HG03342 (cell line): Measurements from ENCODE around the gene INF2.
"Not testable (repeated sequence)": the region's sequence is repeated elsewhere in the genome, so short reads cannot be mapped to it uniquely, and the experiment has no call there.

Experiments used
- ATAC-seq: cut with Tn5 transposase; IDR thresholded peaks from one replicate; pipeline ENCODE4 v1.9.1; 2021; ENCODE audit warnings: mild to moderate bottlenecking, moderate library complexity; ENCODE audit not compliant: unreplicated experiment

The INF2 gene

DNA sequence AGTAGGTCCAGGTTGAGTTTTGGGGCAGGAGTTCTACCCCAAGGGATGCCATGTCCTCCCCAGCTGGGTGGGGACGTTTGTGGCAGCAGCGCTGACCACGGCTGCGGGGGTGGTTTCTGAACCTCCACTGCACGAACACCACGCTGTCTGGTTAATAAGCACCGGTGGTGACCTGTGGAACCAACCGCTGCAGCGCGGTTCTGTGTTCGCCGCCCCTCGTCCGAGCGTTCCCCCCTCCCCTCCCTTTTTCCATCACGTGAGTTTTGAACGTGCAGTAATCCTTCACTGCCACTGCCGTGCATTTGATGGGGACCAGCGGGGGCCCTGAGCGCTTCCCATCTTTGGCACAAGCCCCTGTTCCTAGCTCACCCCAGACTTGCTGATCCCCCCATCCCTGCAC, 28.2 kb downstream of the INF2 start:
- ATAC-seq: no peak

DNA sequence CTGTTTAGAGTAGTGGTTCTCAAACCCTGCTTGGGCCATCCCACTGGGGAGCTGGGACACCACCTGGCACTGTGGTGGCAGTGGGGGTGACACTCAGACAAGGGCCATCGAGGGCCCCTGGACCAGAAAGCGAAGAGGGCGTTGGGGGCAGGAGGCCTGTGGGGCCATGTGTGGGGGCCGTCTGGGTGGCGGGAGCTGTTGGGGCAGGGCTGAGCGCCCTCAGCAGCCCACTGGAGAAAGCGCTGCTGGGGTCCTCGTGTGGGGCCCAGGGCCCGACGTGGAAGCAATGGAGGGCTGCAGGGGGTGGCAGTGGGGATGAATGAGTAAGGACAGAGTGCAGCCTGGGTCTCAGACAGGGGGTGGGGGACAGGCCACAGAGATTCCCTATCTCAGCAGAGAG, 28.7 kb downstream of the INF2 start:
- no peak for ATAC-seq

DNA sequence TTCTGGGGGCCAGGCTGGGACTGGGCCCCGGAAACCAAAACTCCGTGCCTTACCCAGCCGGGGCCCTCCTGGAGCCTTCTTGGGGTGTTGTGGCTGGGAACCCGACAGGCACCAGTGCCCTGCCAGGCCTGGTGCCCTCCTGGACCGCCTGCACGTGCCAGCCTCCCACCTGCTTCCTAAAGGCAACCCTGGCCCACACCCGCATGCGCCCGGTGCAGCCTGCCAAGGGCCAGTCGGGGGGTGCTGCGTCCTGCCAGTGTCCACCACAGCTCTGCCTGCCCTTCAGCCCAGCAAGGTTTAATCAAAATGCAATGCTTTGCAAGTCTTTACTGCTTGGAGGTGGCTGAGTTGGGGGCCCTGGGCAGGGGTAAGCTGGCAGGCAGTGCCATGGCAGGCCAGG, 29.5 kb downstream of the INF2 start:
- ATAC-seq: no peak

DNA sequence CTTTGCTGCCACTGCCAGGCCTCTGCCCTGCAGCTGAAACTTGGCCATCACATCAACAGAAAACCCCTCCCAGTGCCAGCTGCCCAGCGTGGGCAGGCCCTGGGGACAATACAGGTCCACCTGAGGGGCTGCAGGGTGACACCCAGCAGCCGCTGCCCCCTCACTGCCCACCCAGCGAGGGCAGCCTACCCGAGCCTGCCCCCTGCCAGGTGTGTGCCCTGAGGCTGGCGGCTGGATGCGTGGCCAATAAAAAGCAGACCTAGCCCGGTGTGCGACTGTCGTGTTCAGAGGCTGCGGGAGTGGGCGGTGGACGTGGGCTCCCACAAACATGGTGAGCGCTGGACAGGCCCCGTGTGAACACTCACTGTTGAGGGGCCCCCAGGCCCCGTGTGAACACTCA, 29.9 kb downstream of the INF2 start:
- ATAC-seq: no peak

DNA sequence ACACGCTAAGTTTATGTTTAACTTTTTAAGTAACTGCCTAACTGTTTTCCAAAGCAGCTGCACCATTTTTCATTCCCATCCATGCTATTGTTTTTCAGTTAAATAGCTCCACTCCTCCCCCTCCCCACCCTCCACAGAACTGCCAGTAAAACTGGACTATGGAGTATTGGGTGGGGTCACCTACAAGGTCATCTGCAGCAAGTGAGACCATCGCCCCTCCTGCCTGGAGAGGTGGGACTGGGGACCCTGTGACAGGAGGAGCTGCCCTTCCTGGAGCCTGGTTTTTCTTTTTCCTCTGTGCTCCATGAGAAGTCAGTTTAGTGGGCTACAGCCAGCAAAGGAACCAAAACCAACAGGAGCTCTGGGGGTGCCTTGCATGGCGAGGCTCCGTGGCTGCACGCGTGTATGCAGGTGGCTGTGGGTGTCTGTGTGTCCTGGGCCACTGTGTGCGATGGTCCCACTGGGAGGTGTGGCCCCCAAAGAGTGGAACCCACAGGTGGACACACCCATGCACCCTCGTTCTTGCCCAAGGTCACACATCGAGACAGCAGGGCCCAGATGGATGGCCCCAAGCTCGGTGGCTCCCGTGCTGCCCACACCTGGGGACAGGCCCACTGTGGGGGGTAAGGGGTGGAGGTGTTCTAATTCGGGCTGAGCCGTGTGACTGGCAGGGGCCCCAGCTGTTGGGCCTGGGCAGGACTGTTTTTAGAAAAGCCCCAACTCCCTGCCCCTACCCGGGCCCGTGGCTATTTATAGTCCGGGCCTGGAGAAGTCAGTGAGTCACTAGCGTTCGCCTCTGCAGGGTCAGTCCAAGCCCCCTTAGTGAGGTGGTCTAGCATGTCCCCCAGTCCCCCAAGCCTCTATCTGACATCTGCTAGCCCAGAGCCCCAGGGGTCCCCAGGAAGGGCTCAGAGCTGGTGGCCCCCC, 32.4 kb downstream of the INF2 start:
- ATAC-seq: no peak

DNA sequence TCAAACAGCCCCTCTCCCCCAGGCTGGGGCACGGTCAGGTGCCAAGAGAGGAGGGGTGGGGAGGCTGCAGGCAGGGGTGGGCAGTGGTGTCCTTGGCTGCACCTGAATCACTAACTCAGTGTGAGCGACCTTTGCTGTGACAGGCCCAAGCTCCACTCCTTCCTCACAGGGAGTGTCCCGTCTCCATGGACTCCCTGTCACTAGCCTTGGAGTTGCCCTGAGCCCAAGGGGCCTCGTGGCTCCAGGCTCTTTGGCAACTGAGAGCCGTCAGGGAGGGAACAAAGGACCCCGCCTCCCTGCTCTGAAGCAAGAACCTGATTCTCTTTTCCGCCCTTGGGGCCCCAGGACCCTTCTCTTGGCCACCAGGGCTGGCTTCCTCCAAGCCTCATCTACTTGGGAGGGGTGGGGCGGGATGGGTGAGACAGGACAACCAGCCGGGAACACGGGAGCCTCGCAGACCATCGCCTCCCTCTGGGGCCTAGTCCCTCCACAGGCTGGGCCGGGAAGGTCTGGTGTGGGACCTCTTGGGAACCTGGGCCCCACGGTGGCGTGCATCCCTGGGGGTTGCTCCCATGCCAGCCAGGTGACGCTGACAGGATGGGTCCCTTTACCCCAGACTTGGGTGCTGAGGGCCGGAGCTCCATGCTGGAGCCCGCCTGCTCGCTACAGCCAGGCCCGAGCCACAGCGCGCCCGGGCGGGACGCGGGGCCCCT, 33.7 kb downstream of the INF2 start:
- no peak for ATAC-seq

DNA sequence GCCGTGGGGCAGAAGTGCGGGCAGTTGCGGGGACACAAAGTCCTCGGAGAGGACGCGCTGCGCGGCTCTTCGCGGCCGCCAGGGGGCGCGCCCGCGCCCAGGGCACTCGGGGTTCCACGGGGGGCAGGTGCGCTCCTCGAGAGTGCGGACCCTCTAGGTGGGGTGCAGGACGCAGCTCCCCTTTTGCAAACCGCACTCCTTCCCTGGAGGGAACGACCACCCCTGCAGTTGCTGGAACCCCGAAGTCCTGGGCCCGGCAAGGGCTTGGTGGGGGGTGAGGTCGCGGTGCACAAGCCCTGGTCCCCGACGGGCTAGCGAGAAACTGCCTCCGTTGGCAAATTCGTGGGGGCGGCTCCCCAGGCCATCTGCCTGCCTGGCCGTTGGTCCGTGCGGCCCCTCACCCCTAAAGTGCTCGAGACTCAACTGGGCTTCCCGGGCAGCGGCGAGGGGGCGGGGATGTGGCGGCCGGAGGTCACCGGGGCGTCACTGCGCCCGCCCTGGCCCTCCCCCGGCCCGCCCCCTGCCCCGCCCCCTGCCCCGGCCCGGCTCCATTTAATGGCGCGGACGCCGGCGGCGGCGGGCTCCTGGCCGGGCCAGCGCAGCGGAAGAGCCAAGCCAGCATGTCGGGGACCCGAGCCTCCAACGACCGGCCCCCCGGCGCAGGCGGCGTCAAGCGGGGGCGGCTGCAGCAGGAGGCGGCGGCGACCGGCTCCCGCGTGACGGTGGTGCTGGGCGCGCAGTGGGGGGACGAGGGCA, 34.4 kb downstream of the INF2 start, which contains the start of gene ADSS1:
Gene ADSS1 (plus strand): TSS at position 579 of the 756 bp plus-strand sequence. CDS start 42 bp downstream, at position 621.
- no peak for ATAC-seq

DNA sequence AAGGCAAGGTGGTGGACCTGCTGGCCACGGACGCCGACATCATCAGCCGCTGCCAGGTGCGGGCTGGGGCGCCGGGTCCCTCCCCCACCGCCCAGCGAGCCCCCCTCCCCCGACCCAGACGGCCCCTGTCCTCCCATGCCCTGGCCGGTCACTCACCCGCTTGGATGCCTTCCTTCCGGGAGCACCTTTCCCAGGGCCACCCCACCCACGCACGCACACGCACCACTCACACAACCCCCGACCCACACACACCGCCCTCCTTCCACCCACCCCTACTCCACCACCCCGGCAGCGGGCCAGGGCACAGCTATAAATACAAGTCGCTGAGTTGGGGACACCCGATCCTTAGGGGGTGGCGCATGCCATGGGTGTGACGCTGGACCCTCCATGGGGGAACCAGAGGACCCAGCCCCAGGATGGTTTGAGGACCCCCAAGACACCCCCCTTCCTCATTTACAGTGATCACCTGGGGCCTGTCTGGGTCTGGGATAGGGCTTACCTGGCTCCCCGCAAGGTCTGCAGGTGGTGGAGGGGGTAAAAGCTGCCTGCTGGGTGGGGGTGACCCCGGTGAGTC, 35.1 kb downstream of the INF2 start:
- no peak for ATAC-seq

DNA sequence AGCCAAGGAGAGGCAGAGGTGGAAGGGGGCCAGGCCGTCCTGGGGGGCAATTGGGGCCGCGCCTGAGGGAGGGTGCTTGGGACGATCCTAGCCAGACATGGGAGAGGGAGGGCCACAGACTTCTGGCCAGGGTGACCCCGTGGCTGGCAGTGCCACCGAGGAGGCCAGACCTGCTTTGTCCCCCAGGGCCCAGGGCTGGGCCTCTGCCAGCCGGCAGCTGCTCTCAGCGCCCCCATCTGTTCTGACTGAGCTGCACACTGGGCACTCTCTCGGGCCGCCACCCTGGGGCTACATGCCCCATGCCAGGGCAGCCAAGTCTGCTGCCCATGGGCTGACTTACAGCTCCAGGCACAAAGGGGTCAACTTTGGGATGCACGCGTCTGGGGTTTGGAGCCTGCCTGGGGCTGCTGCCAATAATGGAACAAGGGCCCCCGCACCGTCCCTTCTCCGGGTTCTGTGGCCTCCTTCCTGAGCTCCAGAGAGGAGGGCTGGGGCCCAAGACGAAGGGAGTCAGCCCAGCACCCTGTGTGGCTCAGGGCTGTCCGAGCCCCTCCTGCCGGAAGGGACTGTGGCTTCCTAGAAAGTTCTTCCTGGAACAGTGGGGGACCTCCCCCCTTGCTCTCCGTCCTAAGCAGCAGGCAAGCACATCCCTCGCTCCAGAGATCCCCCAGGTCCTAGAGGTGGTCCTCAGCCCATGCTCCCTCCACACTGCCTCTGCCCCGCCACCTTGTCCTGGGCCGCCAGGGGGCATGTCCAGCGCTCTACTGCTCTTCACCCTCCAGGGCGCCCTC, 35.8 kb downstream of the INF2 start:
- no peak for ATAC-seq

DNA sequence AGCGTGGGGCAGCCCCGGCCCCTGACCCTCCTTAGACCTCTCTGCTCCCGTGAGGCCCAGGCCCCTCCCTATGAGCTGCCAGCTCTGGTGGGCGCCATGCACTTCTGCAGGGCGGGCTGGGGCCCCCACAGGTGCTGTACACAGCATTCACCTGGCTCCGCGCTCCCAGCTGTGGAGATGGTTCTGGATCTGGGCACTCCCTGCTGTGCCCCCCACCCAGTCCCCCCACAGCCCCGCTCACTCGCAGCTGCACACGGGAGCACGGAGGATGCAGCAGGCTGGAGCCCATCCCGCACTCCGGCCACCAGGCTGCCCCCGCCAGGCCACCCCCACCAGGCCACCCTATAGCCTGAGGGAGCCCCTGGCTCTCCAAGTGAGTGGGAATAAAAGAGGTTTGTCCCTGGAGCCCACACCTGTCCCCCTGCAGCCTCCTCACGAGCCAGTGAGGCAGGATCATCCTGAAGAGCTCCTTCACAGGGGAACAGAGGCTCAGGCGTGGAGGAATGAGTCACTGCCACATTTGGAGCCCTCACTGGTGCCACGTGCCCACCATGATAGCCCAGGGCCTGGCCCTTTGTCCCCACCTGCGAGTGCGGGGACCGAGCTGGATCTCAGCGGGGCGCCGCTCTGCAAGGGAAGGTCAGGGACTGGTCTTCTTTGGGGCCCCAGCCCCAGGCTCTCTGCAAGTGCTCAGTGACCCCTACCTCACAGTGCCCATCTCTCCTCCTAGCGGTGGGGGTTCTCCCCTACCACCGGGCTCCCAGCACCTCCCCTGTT, 36.5 kb downstream of the INF2 start:
- ATAC-seq: no peak

DNA sequence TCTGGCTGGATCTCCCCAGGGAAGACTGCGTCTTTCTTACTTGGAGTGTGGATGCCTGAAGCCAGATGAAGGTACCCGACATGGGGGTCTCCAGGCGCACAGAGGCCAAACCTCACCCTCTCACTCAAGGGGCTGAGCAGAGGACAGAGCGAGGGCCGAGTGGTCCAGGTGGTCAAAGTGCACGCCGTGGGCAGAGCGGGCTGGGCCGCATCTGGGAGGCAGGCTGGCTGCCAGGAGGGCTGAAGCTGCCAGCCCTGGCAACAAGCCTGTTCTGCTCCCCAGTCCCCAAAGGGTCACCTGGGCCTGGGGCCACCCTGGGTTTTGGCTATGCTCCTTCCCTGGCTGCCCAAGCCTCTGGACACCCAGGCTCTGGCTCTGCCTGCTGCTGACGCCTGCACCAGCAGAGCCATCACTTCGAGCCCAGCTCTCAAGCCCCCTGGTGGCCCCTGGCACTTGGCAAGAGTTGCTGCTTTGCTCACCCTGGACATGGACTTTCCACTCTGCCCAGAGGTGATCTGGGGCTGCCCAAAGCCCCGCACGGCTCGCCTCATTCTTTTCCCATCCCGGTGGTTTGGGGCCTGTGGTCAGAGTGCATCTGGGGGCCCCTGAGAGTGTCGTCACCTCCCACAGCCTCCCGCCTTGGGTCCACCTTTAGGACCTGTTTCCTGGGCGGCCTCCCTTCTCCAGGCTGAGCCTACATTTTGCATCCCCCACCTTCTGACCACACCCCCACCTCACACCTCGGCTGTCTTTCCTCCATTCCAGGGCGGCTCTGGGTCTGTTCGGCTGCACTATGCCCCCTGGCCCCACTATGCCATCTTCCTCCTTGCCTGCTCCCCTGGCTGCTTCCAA, 37.4 kb downstream of the INF2 start:
- no peak for ATAC-seq

DNA sequence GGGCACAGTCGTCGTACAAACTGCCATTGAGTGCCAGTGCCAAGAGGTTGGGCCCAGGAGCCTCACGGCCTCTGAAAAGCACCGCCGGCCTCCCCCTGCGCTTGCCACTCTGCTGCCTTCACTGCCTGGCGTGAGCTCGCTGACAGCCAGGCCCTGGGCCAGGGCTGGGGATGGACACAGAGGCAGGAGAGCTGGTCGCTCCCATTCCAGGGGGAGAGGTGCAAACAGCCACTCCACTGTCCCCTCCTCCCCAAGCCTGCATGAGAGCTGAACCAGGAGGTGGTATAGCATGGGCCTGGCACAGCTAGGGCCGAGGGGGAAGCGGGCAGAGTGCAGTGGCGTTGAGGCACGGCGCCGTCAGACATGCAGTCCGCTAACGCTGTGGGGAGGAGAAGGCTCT, 39.2 kb downstream of the INF2 start:
- no peak for ATAC-seq

DNA sequence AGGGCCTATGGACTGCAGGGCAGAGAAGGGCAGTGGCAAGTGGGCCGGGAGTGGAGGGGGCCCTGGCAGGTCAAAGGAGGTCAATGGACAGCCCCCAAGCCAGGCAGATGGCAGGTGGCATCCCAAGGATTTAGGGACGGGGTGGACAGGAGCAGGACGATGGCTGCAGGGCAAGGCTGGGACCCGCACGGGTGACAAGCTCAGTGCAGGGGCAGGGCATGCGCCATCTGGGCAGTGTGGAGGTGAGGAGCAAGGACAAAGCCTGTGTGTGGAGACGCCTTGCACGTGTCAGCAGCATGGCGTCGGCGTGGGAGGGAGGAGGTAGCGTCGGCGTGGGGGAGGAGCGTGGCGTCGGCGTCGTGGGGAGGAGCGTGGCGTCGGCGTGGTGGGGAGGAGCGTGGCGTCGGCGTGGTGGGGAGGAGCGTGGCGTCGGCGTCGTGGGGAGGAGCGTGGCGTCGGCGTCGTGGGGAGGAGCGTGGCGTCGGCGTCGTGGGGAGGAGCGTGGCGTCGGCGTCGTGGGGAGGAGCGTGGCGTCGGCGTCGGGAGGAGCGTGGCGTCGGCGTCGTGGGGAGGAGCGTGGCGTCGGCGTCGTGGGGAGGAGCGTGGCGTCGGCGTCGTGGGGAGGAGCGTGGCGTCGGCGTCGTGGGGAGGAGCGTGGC, 39.9 kb downstream of the INF2 start:
- not testable (repeated sequence) for ATAC-seq

DNA sequence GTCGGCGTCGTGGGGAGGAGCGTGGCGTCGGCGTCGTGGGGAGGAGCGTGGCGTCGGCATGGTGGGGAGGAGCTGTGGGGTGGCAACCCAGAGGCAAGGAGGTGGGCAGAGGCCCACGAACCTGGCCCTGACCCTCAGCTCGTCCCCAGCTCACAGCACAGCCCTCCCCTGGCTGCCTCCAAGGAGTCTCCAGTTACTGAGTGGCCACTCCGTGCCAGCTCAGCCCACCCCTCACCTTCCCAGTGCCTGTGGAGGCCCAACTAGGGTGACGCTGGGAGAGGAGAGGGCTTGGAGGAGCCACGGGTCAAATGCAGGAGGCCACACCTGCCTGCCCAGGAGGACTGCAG, 40.4 kb downstream of the INF2 start:
- no peak for ATAC-seq

DNA sequence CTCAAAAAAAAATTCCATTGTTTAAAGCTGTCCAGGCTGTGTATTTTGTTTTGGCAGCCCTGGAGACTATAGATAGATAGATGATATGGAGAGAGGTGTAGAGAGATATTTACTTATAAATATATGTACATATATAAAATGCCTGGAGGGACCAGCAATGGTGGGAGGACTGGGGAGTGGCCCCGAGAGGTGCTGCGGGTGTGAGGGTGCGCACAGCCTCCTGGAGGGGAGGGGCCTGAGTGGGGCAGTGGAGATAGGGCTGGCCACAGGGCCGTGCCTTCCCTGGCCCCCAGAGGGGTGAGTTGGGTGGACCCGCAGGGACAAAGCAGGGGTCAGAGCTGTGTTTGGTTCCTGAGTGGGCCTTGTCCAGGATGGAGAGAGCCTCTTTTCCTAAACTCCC, 41.1 kb downstream of the INF2 start:
- no peak for ATAC-seq

DNA sequence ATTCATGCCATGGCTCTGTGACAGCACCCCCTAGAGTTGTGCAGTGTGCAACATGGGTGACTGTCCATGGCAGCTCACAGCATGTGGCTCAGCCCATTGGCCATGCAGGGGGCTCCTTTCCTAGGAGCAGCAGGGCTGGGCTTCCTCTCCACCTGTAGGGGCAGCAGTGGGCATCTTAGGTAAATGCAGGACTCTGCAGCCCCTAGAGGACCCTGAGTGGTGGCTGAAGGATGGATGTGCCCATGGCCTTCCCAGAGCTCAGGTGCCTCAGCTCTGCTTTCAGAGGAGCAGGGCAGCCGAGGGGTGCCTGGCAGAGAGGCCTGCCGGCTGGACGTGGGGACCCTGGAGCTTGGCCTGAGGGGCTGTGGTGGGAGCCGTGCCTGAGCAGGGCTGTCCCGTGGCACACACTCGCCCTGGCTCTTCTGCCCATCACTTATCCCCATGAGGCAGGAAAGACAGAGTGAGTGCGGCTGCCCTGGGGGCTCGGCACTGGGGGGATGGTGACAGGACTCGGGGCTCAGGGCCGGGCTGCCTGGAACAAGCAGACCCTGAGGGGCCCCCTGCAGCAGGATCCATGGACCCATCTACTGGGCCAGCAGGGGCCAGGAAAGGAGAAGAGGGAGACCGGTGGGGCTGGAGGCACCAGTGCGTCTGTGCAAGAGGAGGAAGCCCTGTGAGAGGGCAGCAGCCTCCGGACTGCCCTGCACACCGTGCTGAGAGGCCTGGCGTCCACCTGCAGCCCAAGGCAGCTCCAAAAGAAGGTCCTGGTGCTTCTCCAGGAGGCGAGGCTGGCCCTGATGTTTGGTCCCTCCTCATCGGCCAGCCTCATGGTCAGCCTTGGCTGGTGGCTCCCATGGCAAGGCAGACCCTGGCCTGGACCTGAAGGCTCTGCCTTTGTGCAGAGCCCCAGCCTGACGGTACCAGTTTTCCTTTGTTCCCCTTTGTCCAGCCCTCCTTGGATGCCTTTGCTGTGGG, 42.2 kb downstream of the INF2 start:
- ATAC-seq: no peak

DNA sequence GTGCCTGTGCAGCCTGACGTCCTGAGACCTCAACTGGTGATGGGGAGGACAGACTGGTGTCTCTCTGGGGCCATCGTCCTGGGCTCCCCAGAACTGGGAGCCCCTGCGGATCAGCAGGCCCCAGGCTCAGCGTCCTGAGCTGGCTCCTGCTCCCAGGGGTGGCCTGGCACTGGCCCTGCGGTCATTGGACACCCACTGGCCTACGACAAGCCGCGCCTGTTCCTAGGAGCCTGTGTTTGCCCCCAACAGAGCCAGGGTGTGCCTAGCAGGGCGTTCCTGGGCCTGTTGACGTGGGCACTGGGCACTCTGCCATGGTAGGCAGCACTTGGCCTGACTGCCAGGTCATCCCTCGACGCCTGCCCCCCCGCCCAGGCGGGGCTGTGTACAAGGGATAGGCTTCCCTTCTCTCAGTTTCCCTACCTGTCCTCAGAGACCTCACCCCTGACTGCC, 43.0 kb downstream of the INF2 start:
- ATAC-seq: no peak
